Gastroesophageal sphincter (tissue), 3 donors: ENCODE data around the gene DHRS7C.

Source experiments
- POLR2A ChIP-seq, 2 donors: fragments of 450-650 bp; IDR thresholded peaks; one replicate each; pipeline ENCODE4 v1.6.1; 2017; ENCODE audit warnings: antibody characterized with exemption in 2 of 2, mild to moderate bottlenecking in 2 of 2, moderate library complexity in 1 of 2
- TF ChIP-seq, protein P1 (sequence below), 4 experiments: fragments of 200-600 bp in 2 of 4; fragments of 450-650 bp in 2 of 4; sonication (generic) in 1 of 4; IDR thresholded peaks; one replicate each; pipeline ENCODE4 v1.5.1; 2017 to 2019; ENCODE audit warnings: antibody characterized with exemption in 4 of 4, mild to moderate bottlenecking in 2 of 4, moderate library complexity in 2 of 4

DNA sequence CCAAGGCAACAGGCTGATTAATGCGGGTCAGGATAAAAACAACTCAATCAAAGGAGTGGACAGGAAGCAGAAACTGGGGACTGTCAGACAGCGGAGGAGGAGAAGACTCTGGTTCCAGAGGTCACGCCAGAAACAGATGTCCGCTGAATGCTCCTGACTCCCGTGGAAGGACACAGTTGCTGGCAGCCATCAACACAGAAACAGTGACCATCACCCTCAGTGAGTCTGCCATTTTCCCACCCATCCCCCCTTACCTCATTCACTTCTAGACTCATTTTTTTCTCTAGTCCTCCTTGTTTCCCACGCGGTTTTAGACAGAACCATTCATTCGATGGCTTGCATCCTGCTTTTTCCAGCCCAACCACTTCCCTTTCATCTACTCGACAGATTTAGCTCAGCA lies 40.9 kb downstream of the DHRS7C start:
- TF ChIP-seq, protein P1, sequence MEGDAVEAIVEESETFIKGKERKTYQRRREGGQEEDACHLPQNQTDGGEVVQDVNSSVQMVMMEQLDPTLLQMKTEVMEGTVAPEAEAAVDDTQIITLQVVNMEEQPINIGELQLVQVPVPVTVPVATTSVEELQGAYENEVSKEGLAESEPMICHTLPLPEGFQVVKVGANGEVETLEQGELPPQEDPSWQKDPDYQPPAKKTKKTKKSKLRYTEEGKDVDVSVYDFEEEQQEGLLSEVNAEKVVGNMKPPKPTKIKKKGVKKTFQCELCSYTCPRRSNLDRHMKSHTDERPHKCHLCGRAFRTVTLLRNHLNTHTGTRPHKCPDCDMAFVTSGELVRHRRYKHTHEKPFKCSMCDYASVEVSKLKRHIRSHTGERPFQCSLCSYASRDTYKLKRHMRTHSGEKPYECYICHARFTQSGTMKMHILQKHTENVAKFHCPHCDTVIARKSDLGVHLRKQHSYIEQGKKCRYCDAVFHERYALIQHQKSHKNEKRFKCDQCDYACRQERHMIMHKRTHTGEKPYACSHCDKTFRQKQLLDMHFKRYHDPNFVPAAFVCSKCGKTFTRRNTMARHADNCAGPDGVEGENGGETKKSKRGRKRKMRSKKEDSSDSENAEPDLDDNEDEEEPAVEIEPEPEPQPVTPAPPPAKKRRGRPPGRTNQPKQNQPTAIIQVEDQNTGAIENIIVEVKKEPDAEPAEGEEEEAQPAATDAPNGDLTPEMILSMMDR (IDR thresholded peaks at IDR 0.05) = no peak
- no peak for TF ChIP-seq POLR2A (IDR thresholded peaks at IDR 0.05)
